ENCODE measurements around the gene EDAR. TPM values are rescaled to one million over a fixed set of nuclear protein-coding genes. Genes with fewer than 3 reads are reported as not detected.

The EDAR gene
- total and polyA plus RNA-seq, 8 donors = 0.93 to 1.1 TPM; not detected in 6

DNA sequence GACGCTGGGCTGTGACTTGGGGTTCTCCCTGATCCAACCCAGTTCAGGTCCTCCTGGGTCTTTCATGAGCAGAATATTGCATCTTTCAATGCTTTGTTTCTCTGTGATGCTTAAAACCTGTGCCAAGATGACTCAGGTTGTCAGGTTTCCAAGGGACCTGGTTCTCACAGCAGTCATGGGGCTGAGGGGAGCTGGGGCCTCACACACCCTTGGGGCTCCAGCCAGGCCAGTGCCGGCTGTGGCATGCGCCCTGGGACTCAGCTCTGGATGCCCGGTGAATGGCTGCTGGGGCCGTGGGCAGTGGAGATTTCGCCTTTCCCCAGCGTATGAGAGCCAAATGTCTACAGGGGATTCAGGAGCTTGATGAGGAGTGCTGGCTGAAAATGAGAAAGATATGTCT lies 29.6 kb downstream of the EDAR start:
- Histone ChIP-seq H3K4me1 (peaks cover 0 to 18% (median 12%) of the 10 kb centered on the region in 4 donors), H3K27ac (no peak overlapping the region), H3K9me3 (no peaks in the 10 kb centered on the region), H3K36me3 (no peaks in the 10 kb centered on the region), H3K4me3 (no peak overlapping the region), H3K27me3 (no peaks in the 10 kb centered on the region)
- no peak for TF ChIP-seq EP300 (IDR thresholded peaks at IDR 0.05)
- no peak for TF ChIP-seq POLR2AphosphoS5 (IDR thresholded peaks at IDR 0.05)
- TF ChIP-seq, protein P1, sequence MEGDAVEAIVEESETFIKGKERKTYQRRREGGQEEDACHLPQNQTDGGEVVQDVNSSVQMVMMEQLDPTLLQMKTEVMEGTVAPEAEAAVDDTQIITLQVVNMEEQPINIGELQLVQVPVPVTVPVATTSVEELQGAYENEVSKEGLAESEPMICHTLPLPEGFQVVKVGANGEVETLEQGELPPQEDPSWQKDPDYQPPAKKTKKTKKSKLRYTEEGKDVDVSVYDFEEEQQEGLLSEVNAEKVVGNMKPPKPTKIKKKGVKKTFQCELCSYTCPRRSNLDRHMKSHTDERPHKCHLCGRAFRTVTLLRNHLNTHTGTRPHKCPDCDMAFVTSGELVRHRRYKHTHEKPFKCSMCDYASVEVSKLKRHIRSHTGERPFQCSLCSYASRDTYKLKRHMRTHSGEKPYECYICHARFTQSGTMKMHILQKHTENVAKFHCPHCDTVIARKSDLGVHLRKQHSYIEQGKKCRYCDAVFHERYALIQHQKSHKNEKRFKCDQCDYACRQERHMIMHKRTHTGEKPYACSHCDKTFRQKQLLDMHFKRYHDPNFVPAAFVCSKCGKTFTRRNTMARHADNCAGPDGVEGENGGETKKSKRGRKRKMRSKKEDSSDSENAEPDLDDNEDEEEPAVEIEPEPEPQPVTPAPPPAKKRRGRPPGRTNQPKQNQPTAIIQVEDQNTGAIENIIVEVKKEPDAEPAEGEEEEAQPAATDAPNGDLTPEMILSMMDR (IDR thresholded peaks at IDR 0.05) = no peak
- no peak for TF ChIP-seq POLR2A (IDR thresholded peaks at IDR 0.05)
- DNase-seq = no peak
- intact Hi-C loops (cut with DNase I; ENCODE audit: low total_unique reads) = no loop called here
- WGBS, 5 donors = 73 to 95% (median 94%) methylated on average over 6 to 7 of the region's 7 CpGs

DNA sequence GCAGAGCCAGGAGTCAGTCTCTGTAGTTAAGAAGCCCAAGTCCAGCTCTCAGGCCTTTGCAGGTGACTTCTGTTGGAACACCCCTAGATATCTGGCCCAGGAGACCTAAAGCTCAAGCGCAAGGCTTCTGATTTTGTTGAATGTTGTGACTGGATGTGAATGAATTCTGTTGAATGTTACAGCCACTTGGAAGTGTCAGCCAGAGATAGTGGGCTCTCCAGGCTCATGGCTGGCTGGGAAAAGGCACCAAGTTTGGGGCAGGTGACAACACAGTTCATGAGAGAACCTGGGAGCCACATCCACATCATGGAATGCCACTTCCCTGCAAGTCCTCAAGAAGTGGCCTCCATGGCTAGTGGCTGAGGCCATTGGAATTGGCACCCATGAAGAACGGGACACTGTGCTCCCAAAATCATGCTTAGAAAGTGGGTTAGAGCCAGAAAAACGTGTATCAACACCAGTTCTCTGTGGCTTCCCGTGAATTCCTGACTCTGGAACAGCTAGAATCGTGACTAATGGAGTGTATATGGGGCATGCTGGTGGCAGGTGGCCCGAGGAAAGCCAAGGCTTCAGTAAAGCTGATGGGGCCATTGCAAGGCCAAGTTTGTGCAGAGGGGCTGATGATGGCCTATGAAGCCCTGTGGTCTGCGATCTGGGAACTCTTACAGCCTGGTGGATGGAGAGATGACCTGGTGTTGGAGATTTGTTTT lies 30.2 kb downstream of the EDAR start:
- no peak for TF ChIP-seq POLR2AphosphoS5 (IDR thresholded peaks at IDR 0.05)
- TF ChIP-seq POLR2A (IDR thresholded peaks at IDR 0.05) = no peak
- TF ChIP-seq, protein P1 (IDR thresholded peaks at IDR 0.05) = no peak
- TF ChIP-seq EP300 (IDR thresholded peaks at IDR 0.05) = no peak
- Histone ChIP-seq H3K9me3 (no peaks in the 10 kb centered on the region), H3K4me3 (no peak overlapping the region), H3K27ac (peak overlapping the region in 4 of 5 donors; percentile 67 to 86 (median 70)), H3K27me3 (no peaks in the 10 kb centered on the region), H3K4me1 (peaks cover 0 to 18% (median 12%) of the 10 kb centered on the region in 4 donors), H3K36me3 (no peaks in the 10 kb centered on the region)
- 76 to 92% (median 85%) methylated on average over 6 to 7 of the region's 7 CpGs for WGBS, 5 donors
- DNase-seq = no peak
- intact Hi-C loops (cut with DNase I; ENCODE audit: low total_unique reads) = no loop called here

DNA sequence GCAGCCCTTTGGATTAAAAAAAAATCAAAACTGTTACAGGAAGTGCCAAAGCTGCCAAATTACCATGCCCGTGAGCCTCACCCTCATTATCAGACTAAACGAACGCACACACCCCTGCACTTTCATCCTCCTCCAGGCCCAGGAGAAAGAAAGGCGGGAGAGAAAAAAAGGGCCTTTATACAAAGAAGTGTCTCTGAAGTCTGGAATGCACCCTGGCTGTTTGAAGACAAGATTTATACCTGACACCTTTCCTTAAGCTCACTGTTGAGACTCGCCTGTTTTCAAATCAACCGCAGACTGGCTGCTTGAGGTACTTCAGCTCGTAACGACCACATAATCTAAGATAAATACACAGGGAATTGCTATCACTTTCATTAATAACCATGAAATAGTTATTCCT lies 31.0 kb downstream of the EDAR start:
- intact Hi-C loops (cut with DNase I; ENCODE audit: low total_unique reads) = no loop called here
- 21 to 54% (median 36%) methylated on average over 8 of the region's 8 CpGs for WGBS, 5 donors
- peak in 2 of 3 donors; percentile 7 to 15 for TF ChIP-seq POLR2AphosphoS5 (IDR thresholded peaks at IDR 0.05)
- TF ChIP-seq, protein P1 (IDR thresholded peaks at IDR 0.05) = no peak
- Histone ChIP-seq H3K4me3 (no peak overlapping the region), H3K9me3 (no peaks in the 10 kb centered on the region), H3K36me3 (no peaks in the 10 kb centered on the region), H3K27me3 (no peaks in the 10 kb centered on the region), H3K4me1 (peaks cover 0 to 18% (median 12%) of the 10 kb centered on the region in 4 donors), H3K27ac (peak overlapping the region in 4 of 5 donors; percentile 15 to 86 (median 68))
- peak; percentile 40 to 65 for DNase-seq

DNA sequence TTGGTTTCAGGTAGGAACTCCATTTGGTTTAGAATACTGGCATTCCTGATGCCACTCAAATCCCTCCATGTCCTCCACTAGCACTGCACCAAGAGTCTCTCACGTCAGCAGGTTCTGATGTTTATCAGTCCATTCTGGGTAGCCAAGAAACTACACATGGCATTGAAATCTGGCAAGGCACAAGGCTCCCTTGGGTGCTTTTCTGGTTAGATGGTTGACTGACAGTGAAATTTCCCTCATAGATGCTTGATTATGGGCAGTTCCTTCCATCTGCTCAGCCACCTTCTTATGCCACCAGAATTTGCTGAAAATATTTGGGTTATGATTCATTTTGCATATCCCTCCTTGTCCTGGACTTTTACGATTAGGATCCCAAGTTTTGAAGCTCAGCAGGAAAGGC lies 32.6 kb downstream of the EDAR start:
- no peaks in the 10 kb centered on the region for H3K27me3 ChIP-seq
- WGBS, 5 donors = 74 to 89% (median 78%) methylated on average over 2 of the region's 2 CpGs
- H3K27ac ChIP-seq = no peak overlapping the region
- H3K4me3 ChIP-seq = no peak overlapping the region
- peaks cover 0 to 18% (median 12%) of the 10 kb centered on the region in 4 donors for H3K4me1 ChIP-seq
- no peaks in the 10 kb centered on the region for H3K9me3 ChIP-seq
- intact Hi-C loops (cut with DNase I; ENCODE audit: low total_unique reads) = no loop called here
- TF ChIP-seq EP300 (IDR thresholded peaks at IDR 0.05) = no peak
- TF ChIP-seq, protein P1 (IDR thresholded peaks at IDR 0.05) = no peak
- no peak for TF ChIP-seq POLR2AphosphoS5 (IDR thresholded peaks at IDR 0.05)
- no peak for TF ChIP-seq POLR2A (IDR thresholded peaks at IDR 0.05)
- DNase-seq = no peak
- no peaks in the 10 kb centered on the region for H3K36me3 ChIP-seq

All from stomach (tissue), 9 donors.